ENCODE measurements around the gene AIFM3. TPM values are rescaled to one million over a fixed set of nuclear protein-coding genes. Genes with fewer than 3 reads are reported as not detected.

AIFM3 gene
- total RNA-seq, 1 experiment from 2014 or later, result 9.7 TPM

DNA sequence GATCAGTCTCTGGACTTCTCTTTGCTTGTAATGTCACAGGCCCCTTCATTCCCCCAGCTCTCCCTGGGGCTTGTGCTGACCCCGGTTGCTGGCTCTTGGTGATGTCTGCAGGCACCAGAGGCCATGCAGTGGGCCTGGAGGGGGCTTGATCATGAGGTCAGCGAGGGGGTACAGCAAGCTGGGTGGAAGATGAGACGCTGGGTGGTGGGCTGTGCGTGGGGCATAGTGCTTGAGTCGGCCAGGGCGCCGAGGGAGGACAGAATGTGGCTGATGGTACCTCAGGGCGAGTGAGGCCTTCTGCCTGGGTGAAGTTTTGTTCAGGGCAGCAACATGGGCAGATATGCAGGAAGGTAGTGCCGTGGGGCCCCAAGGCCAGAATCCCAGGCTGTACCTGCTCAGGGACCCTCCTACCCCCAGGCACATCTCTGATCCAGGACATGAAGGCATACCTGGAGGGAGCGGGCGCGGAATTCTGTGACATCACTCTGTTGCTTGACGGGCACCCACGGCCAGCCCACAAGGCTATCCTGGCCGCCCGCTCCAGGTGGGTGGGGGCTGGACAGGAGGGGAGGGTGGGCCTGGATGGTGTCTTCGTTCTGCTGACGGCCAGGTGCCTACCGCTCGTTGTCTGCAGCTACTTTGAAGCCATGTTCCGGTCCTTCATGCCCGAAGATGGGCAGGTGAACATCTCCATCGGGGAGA, 28.4 kb downstream of the AIFM3 start:
- no peaks in the 10 kb centered on the region for H3K9me2 ChIP-seq (ENCODE audit: insufficient read depth)
- no peak overlapping the region for H3K27ac ChIP-seq (ENCODE audit: low read depth, low read length)
- POLR2A ChIA-PET, result no interaction called here
- H3K9ac ChIP-seq (ENCODE audit: low read length), result no peak overlapping the region
- H2AFZ ChIP-seq (ENCODE audit: low read depth, low read length, poor library complexity, severe bottlenecking), result no peak overlapping the region
- TF ChIP-seq, protein P1, sequence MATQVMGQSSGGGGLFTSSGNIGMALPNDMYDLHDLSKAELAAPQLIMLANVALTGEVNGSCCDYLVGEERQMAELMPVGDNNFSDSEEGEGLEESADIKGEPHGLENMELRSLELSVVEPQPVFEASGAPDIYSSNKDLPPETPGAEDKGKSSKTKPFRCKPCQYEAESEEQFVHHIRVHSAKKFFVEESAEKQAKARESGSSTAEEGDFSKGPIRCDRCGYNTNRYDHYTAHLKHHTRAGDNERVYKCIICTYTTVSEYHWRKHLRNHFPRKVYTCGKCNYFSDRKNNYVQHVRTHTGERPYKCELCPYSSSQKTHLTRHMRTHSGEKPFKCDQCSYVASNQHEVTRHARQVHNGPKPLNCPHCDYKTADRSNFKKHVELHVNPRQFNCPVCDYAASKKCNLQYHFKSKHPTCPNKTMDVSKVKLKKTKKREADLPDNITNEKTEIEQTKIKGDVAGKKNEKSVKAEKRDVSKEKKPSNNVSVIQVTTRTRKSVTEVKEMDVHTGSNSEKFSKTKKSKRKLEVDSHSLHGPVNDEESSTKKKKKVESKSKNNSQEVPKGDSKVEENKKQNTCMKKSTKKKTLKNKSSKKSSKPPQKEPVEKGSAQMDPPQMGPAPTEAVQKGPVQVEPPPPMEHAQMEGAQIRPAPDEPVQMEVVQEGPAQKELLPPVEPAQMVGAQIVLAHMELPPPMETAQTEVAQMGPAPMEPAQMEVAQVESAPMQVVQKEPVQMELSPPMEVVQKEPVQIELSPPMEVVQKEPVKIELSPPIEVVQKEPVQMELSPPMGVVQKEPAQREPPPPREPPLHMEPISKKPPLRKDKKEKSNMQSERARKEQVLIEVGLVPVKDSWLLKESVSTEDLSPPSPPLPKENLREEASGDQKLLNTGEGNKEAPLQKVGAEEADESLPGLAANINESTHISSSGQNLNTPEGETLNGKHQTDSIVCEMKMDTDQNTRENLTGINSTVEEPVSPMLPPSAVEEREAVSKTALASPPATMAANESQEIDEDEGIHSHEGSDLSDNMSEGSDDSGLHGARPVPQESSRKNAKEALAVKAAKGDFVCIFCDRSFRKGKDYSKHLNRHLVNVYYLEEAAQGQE (IDR thresholded peaks at IDR 0.05; ENCODE audit: low read depth), result no peak
- TF ChIP-seq ELF1 (IDR thresholded peaks at IDR 0.05; ENCODE audit: borderline replicate concordance, low read depth) (no peak), CEBPB (IDR thresholded peaks at IDR 0.05; ENCODE audit: low read depth) (no peak), POLR2AphosphoS5 (IDR thresholded peaks at IDR 0.05; ENCODE audit: low read depth, low read length) (no peak), EGR1 (IDR thresholded peaks at IDR 0.05; ENCODE audit: low read depth) (no peak), EZH2 (IDR thresholded peaks at IDR 0.05) (no peak), EZH2phosphoT487 (IDR thresholded peaks at IDR 0.05; ENCODE audit: borderline replicate concordance) (no peak)
- no peaks in the 10 kb centered on the region for H3K27me3 ChIP-seq (ENCODE audit: insufficient read depth, low read length)
- H4K20me1 ChIP-seq (ENCODE audit: insufficient read depth), result no peaks in the 10 kb centered on the region
- BruUV-seq (replicated peaks), result no TSS peak
- peaks cover 12% of the 10 kb centered on the region for H3K79me2 ChIP-seq (ENCODE audit: insufficient read depth, low read length)
- H3K4me2 ChIP-seq (ENCODE audit: low read length), result no peak overlapping the region
- CTCF ChIA-PET, result no interaction called here
- intact Hi-C loops (cut with micrococcal nuclease), result no loop called here
- peaks cover 4 to 5% of the 10 kb centered on the region in 2 experiments; a peak in 3 of 4 replicates for H3K4me1 ChIP-seq (ENCODE audit: control insufficient read depth in 1 of 2, insufficient read depth in 2 of 2, low read length in 2 of 2)
- RAD21 ChIA-PET (ENCODE audit: low non-redundant PET in 1 of 2, low total read pairs in 2 of 2, uncharacterized antibody in 2 of 2, unreplicated experiment in 2 of 2), result no interaction called here
- ATAC-seq, result no peak
- H3K4me3 ChIP-seq (replicated peaks in 1 of 2; ENCODE audit: low read depth in 1 of 2, low read length in 2 of 2), result no peak overlapping the region
- no peaks in the 10 kb centered on the region for H3K9me3 ChIP-seq (ENCODE audit: control insufficient read depth in 1 of 2, insufficient read depth in 1 of 2, low read depth in 1 of 2, low read length in 2 of 2)
- DNase-seq (ENCODE audit: low read depth, low spot score), result no peak
- H3K36me3 ChIP-seq (ENCODE audit: control insufficient read depth in 1 of 2, insufficient read depth in 2 of 2, low read length in 2 of 2), result peaks cover 6 to 16% of the 10 kb centered on the region in 2 experiments; a peak in 3 of 4 replicates
